Measurements from ENCODE around the gene ZNF580. TPM values are rescaled to one million over a fixed set of nuclear protein-coding genes. Genes with fewer than 3 reads are reported as not detected.

Gene ZNF580
- total RNA-seq, 1 donor from 2014 or later = 41.8 TPM

DNA sequence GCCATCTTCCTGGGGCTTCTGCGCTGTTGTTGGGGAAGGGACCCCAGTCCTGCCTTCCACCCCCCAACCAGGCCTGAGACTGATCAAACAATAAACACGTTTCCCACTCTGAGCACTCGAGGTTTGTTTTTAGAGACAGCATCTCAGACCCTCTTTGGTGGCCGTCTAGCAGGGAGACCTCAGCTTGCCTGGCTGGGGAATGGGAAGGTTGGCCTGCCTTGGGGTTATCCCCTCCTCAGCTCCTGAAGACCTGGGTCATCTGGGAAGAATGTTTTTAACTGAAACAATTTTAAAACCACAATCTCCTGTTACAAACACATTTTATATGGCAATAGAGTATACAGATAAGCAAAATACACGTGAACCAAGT is 4.7 kb downstream of the ZNF580 start:
- Mint-ChIP-seq H3K4me3 (peak overlapping the region; percentile 87), H3K9me3 (no peaks in the 10 kb centered on the region), H3K36me3 (ENCODE audit: low read depth) (peaks cover 12% of the 10 kb centered on the region), H3K27ac (ENCODE audit: unreplicated experiment) (no peak overlapping the region), H3K4me1 (peaks cover 48% of the 10 kb centered on the region), H3K27me3 (ENCODE audit: low read depth) (peaks cover 20% of the 10 kb centered on the region)
- DNase-seq (ENCODE audit: low read depth, low spot score) = no peak
- TF ChIP-seq, protein P1, sequence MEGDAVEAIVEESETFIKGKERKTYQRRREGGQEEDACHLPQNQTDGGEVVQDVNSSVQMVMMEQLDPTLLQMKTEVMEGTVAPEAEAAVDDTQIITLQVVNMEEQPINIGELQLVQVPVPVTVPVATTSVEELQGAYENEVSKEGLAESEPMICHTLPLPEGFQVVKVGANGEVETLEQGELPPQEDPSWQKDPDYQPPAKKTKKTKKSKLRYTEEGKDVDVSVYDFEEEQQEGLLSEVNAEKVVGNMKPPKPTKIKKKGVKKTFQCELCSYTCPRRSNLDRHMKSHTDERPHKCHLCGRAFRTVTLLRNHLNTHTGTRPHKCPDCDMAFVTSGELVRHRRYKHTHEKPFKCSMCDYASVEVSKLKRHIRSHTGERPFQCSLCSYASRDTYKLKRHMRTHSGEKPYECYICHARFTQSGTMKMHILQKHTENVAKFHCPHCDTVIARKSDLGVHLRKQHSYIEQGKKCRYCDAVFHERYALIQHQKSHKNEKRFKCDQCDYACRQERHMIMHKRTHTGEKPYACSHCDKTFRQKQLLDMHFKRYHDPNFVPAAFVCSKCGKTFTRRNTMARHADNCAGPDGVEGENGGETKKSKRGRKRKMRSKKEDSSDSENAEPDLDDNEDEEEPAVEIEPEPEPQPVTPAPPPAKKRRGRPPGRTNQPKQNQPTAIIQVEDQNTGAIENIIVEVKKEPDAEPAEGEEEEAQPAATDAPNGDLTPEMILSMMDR (conservative IDR thresholded peaks at IDR 0.05) = no peak

DNA sequence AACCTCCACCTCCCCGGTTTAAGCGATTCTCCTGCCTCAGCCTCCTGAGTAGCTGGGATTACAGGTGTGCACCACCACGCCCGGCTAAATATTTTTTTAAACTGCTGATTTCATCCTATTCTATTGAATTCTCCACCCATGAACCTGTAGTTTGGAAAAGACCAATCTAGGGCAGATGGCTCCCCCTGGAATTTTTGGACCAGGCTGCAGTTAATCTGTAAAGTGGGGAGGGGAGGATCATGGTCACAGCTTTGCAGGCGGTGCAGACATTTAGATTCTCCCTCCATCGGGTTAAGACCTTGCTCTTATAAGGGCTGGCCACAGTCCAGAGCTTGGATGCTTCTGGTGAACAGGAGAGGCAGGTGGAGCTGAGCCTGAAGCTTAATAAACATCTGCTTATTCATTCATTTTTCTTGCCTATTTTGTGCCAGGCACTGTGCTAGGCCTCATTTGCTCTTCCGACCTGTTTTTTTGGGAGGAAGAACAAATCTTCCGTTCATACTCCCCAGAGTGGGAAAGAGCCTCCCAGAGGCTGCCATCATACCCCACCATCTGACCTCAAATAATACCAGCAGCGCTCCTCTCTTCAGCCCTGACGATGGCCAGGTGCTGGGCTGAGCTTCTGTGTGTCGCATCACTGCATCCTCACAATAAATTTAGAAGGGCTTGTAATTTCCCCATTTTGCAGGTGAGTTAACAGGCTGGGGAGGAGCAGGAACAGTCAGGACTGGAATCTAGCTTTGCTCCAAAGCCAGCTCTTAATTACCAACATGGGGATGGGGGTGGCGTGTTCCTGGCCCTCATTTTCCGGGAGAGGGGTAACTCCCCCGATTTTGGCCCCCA is 6.3 kb downstream of the ZNF580 start:
- H3K9me3 Mint-ChIP-seq = no peaks in the 10 kb centered on the region
- H3K4me1 Mint-ChIP-seq = peaks cover 36% of the 10 kb centered on the region
- peaks cover 11% of the 10 kb centered on the region for H3K36me3 Mint-ChIP-seq (ENCODE audit: low read depth)
- no peak overlapping the region for H3K27ac Mint-ChIP-seq (ENCODE audit: unreplicated experiment)
- TF ChIP-seq, protein P1 (conservative IDR thresholded peaks at IDR 0.05) = no peak
- H3K4me3 Mint-ChIP-seq = peak overlapping the region; percentile 91
- no peak for DNase-seq (ENCODE audit: low read depth, low spot score)
- peaks cover 10% of the 10 kb centered on the region for H3K27me3 Mint-ChIP-seq (ENCODE audit: low read depth)

DNA sequence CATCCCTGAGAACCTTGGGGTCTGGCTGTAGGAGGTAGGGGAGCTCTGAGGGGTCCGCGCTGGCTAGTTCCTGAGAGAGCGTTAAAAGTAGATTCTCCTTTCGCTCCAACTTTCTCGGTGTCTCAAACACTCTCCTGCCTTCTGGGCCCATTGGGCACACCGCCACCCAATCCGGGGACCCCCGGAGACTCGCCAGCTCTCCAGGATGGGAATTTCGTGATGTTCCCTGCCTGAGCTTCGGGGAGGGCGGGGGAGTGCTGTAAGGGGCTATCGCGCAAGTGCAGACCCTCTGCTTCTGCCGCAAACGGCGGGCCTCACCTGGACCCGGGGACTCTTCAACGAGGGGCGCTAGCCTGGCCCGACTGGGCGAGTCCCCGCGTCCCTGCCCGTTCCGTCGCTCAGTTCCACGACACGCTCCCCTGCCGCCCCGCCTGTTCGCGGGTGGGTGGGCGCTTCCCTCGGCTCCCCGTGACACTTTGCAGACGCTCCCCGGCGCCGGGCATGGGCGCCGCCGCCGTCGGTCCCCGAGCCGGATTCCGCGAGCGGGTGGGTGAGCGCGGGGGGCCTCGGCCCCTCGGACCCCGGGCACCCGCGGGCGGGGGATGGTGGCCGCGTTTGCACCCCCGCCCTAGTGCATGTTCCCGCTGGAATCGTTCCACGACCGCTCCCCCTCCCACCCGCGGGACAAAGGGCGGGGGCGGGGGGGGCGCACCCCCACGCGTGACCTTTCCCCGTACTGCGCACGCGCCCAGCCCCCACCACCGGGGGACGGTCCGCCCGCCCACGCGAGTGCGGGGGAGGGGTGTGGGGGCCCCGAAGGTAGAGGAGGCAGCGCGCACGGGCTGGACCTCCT is 7.2 kb downstream of the ZNF580 start, which contains the start of gene CCDC106:
TSS of gene CCDC106 (plus strand) at position 481 of the 853 bp plus-strand sequence. CDS start 835 bp downstream, outside the sequence.
- Mint-ChIP-seq H3K4me3 (peak within 1 kb of the TSS; percentile 91), H3K4me1 (peaks cover 32% of the 10 kb centered on the region), H3K36me3 (ENCODE audit: low read depth) (peaks cover 10% of the 10 kb centered on the region), H3K27me3 (ENCODE audit: low read depth) (peaks cover 6% of the 10 kb centered on the region), H3K27ac (ENCODE audit: unreplicated experiment) (peak within 1 kb of the TSS; percentile 92), H3K9me3 (no peaks in the 10 kb centered on the region)
- DNase-seq (ENCODE audit: low read depth, low spot score) = peak; percentile 62
- TF ChIP-seq, protein P1 (conservative IDR thresholded peaks at IDR 0.05) = no peak

DNA sequence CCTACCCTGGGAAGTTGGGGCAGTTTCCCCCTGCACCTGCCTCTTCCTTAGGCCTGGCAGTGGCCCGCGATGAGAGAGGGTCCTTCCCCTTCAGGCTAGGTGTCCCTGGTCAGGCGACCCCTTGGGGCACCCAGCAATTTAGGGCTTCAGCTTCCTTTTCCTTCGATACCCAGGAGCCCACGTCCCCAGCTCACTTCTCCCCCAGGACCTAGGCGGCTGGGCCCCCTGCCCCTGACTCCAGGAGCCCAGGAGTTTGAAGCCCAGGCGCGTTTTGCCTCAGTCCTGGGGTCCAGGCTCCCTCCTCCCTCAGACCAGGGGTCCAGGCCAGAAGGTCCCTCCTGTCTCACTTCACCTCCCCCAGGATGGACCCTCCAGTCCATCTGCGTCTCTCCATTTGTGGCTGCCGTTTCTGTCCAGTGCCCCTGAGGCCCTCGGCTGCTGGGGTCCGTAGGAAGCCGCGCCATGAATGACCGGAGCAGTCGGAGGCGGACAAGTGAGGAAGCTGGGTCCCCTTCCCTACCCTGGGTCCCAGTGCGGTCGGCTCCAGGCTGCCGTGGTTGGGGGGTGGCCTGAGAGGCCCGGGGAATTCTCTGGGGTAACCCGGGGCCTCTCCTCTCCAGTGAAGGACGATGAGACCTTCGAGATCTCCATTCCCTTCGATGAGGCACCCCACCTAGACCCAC is 7.9 kb downstream of the ZNF580 start:
- Mint-ChIP-seq H3K27ac (ENCODE audit: unreplicated experiment) (no peak overlapping the region), H3K36me3 (ENCODE audit: low read depth) (peaks cover 6% of the 10 kb centered on the region), H3K9me3 (no peaks in the 10 kb centered on the region), H3K4me3 (peak overlapping the region; percentile 88), H3K27me3 (ENCODE audit: low read depth) (peaks cover 2% of the 10 kb centered on the region), H3K4me1 (peaks cover 26% of the 10 kb centered on the region)
- TF ChIP-seq, protein P1 (conservative IDR thresholded peaks at IDR 0.05) = no peak
- DNase-seq (ENCODE audit: low read depth, low spot score) = no peak
